Tibial nerve (tissue), 4 donors: ENCODE data around the gene GATA5. TPM values are rescaled to one million over a fixed set of nuclear protein-coding genes. Genes with fewer than 3 reads are reported as not detected.

Source experiments
- DNase-seq, 2 donors: peaks; one replicate each; pipeline ENCODE4 v3.0.0-alpha.2; 2019; ENCODE audit warnings: low spot score in 2 of 2
- H3K27ac ChIP-seq, 4 donors: fragments of 200-600 bp; sonication (generic) in 3 of 4; one replicate each; pipeline ENCODE4 v1.5.1; 2017 to 2019; ENCODE audit warnings: mild to moderate bottlenecking in 1 of 4
- H3K27me3 ChIP-seq, 2 donors: fragments of 200-600 bp; sonication (generic) in 1 of 2; one replicate each; pipeline versions ENCODE4 v1.5.1 to v1.6.0; 2017 to 2019
- H3K36me3 ChIP-seq, 3 donors: fragments of 200-600 bp; sonication (generic); one replicate each; pipeline ENCODE4 v1.5.1; 2018 to 2019
- H3K4me1 ChIP-seq, 4 donors: fragments of 200-600 bp; sonication (generic) in 3 of 4; one replicate each; pipeline ENCODE4 v1.5.1; 2017 to 2019
- H3K4me3 ChIP-seq, 4 donors: fragments of 200-600 bp; sonication (generic) in 3 of 4; one replicate each; pipeline ENCODE4 v1.5.1; 2017 to 2019; ENCODE audit warnings: mild to moderate bottlenecking in 1 of 4, moderate library complexity in 1 of 4
- H3K9me3 ChIP-seq, 4 donors: fragments of 200-600 bp; sonication (generic) in 3 of 4; one replicate each; pipeline ENCODE4 v1.5.1; 2017 to 2019
- CTCF ChIP-seq, 5 experiments: fragments of 200-600 bp in 3 of 5; fragments of 450-650 bp in 2 of 5; sonication (generic) in 3 of 5; IDR thresholded peaks; one replicate each; pipeline ENCODE4 v1.5.1; 2016 to 2019; ENCODE audit warnings: antibody characterized with exemption in 5 of 5, mild to moderate bottlenecking in 3 of 5, moderate library complexity in 2 of 5
- EP300 ChIP-seq, 2 donors: sonication (generic); formaldehyde crosslinking; IDR thresholded peaks; one replicate each; pipeline ENCODE4 v1.6.1; 2017; ENCODE audit warnings: antibody characterized with exemption in 2 of 2, mild to moderate bottlenecking in 1 of 2
- POLR2A ChIP-seq, 2 donors: fragments of 450-650 bp; IDR thresholded peaks; one replicate each; pipeline ENCODE4 v1.6.1; 2017; ENCODE audit warnings: antibody characterized with exemption in 2 of 2, mild to moderate bottlenecking in 2 of 2, moderate library complexity in 2 of 2
- WGBS, 2 donors: methylation state at CpG; one replicate each; pipeline ENCODE4 v1.1.5; 2018; 5-methylcytosine and 5-hydroxymethylcytosine counted together
- total RNA-seq, 4 donors: library from RNA; depleted of rRNA; stranded (reverse); fragments of >200 nt; gene quantifications; one replicate each; pipeline ENCODE4 v1.1.0, GENCODE V29; 2016

The GATA5 gene
- total RNA-seq, 4 donors from 2014 or later, result 0.20 TPM; not detected in 3

- no peaks in the 10 kb centered on the region for H3K36me3 ChIP-seq
- peaks cover 0 to 11% (median 2%) of the 10 kb centered on the region in 4 donors for H3K4me1 ChIP-seq
- H3K4me3 ChIP-seq, result no peak overlapping the region
- WGBS, 2 donors, result 15 to 30% methylated on average over 18 of the region's 18 CpGs
- no peaks in the 10 kb centered on the region for H3K9me3 ChIP-seq
- no peak overlapping the region for H3K27ac ChIP-seq
- no peak for DNase-seq
- TF ChIP-seq EP300 (IDR thresholded peaks at IDR 0.05), result no peak
- no peak for TF ChIP-seq POLR2A (IDR thresholded peaks at IDR 0.05)
- no peak for TF ChIP-seq CTCF (IDR thresholded peaks at IDR 0.05)
- H3K27me3 ChIP-seq, result peaks cover 0 to 96% of the 10 kb centered on the region in 2 donors
These were observed 5.8 kb downstream of the GATA5 start for GRCh38 chr20:62470001-62470400.

- 81% methylated on average over 16 to 17 of the region's 17 CpGs for WGBS, 2 donors
- Histone ChIP-seq H3K4me1 (peaks cover 0 to 5% (median 2%) of the 10 kb centered on the region in 4 donors), H3K36me3 (no peaks in the 10 kb centered on the region), H3K9me3 (no peaks in the 10 kb centered on the region), H3K27ac (no peak overlapping the region), H3K4me3 (no peak overlapping the region), H3K27me3 (peaks cover 0 to 89% of the 10 kb centered on the region in 2 donors)
- no peak for DNase-seq
- TF ChIP-seq EP300 (IDR thresholded peaks at IDR 0.05), result no peak
- no peak for TF ChIP-seq CTCF (IDR thresholded peaks at IDR 0.05)
- no peak for TF ChIP-seq POLR2A (IDR thresholded peaks at IDR 0.05)
These were observed 6.4 kb downstream of the GATA5 start for GRCh38 chr20:62469352-62469751.

DNA sequence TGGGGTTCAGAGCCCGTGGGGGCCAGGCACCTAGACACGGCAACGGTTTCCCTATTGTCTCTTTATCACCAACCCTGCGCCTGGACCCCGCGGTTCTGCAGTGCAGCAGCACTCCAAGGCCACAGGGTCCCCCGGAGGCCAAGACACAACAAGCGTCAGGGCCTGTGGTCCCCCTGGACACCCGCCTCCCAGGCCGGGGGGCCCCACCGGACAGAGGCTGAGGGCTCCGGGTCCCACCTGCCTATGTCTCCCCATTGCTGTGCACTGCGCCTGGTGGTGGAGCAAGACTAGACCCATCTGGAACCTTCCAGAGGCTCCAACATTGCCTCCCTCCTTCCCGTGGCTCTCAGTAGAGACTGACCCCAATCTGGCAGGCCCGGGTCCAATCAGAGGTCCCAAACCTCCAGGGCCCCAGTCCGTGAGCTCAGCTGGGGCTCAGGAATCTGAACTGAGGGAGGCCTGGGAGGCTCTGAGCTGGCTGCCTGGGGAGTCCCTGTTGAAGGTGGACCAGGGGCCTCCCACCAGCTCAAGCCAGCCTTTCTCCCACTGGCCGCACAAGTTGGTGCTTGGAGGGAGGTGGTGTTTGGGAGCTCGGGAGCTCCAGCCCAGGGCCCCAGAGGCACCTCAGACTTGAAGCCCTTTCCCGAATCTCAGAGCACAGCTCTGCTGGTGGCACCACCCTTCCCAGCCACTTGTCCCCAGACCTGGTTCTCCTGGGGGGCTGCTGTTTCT lies 8.8 kb downstream of the GATA5 start:
- Histone ChIP-seq H3K4me1 (no peaks in the 10 kb centered on the region), H3K36me3 (no peaks in the 10 kb centered on the region), H3K27ac (no peak overlapping the region), H3K27me3 (peaks cover 0 to 69% of the 10 kb centered on the region in 2 donors), H3K4me3 (no peak overlapping the region), H3K9me3 (no peaks in the 10 kb centered on the region)
- TF ChIP-seq CTCF (IDR thresholded peaks at IDR 0.05) (no peak), POLR2A (IDR thresholded peaks at IDR 0.05) (no peak), EP300 (IDR thresholded peaks at IDR 0.05) (no peak)
- DNase-seq, result no peak
- 79 to 82% methylated on average over 11 to 17 of the region's 19 CpGs for WGBS, 2 donors

DNA sequence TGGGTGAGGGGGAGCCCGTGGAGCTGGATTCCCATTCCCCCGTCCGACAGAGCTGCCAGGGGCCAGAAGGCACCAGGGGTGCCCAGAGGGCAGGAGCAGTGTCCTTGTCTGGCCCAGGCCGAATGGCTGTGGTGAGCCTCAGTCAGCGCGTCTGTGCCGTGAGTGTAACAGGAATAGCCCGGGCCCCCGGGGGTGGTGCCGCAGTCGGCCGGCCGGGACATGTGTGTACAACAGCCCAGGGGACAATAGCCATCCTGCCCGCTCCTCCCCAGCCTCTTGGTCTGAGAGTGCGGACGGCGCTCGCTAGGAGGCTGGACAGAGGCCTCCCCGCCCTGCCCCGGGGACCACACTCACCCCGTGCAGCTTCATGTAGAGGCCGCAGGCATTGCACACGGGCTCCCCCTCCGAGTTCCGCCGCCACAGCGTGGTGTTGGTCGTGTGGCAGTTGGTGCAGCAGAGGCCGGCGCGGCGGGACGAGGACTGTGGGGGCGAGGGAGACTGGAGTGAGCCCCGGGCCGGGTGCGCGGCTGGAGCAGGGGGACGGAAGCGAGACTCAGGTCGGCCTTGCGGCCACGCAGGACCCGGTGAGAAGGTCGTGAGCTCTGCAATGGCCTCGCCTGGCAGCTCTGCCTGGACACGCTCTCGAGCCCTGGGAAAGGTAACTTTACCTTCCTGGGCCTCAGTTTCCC lies 9.6 kb downstream of the GATA5 start:
- no peak overlapping the region for H3K4me3 ChIP-seq
- H3K4me1 ChIP-seq, result no peaks in the 10 kb centered on the region
- no peaks in the 10 kb centered on the region for H3K9me3 ChIP-seq
- H3K27ac ChIP-seq, result no peak overlapping the region
- 64 to 66% methylated on average over 41 to 44 of the region's 48 CpGs for WGBS, 2 donors
- no peak for TF ChIP-seq POLR2A (IDR thresholded peaks at IDR 0.05)
- TF ChIP-seq CTCF (IDR thresholded peaks at IDR 0.05), result no peak
- no peak for TF ChIP-seq EP300 (IDR thresholded peaks at IDR 0.05)
- no peaks in the 10 kb centered on the region for H3K36me3 ChIP-seq
- peaks cover 0 to 70% of the 10 kb centered on the region in 2 donors for H3K27me3 ChIP-seq
- DNase-seq, result no peak

GRCh38 chr20:62464990-62465389 lies 10.8 kb downstream of the GATA5 start:
- DNase-seq, result no peak
- Histone ChIP-seq H3K4me3 (no peak overlapping the region), H3K4me1 (no peaks in the 10 kb centered on the region), H3K27ac (no peak overlapping the region), H3K27me3 (peaks cover 0 to 71% of the 10 kb centered on the region in 2 donors), H3K9me3 (no peaks in the 10 kb centered on the region), H3K36me3 (no peaks in the 10 kb centered on the region)
- TF ChIP-seq POLR2A (IDR thresholded peaks at IDR 0.05), result no peak
- TF ChIP-seq EP300 (IDR thresholded peaks at IDR 0.05), result no peak
- TF ChIP-seq CTCF (IDR thresholded peaks at IDR 0.05), result no peak
- 84 to 88% methylated on average over 4 to 5 of the region's 10 CpGs for WGBS, 2 donors
